ENCODE data around the gene SEMA5A. TPM values are rescaled to one million over a fixed set of nuclear protein-coding genes. Genes with fewer than 3 reads are reported as not detected.

The SEMA5A gene
- total RNA-seq, 1 experiment from 2014 or later = 34.3 TPM

DNA sequence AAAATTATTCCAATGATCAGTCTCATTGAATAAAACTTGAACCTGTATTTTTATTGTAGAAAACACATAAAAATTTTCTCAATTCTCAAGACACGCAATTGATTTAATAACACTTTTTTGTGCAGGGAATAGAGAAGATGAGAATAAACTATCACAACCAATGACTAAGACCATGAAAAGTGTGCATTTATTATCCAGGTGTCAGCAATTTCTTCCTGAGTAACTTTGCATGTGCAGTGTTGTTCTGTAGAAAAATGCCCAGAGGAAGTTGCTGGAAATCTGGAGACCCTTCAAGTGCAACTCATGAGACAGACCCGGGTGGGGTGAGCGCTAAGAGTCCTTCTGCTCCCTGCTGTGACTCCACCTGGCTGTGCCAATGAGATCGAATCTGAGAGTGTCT, 405.7 kb downstream of the SEMA5A start:
- H3K4me1 ChIP-seq = no peaks in the 10 kb centered on the region
- intact Hi-C loops (cut with micrococcal nuclease; ENCODE audit: unreplicated experiment) = no loop called here
- ChIA-PET CTCF (no interaction called here), POLR2A (no interaction called here)
- H3K27me3 Mint-ChIP-seq (ENCODE audit: insufficient read depth, unreplicated experiment) = no peaks in the 10 kb centered on the region
- H3K36me3 Mint-ChIP-seq (ENCODE audit: insufficient read depth, unreplicated experiment) = peaks cover 10% of the 10 kb centered on the region
- no TSS peak for BruUV-seq (replicated peaks)
- H3K36me3 ChIP-seq (ENCODE audit: control insufficient read depth, insufficient read depth, low read length) = no peaks in the 10 kb centered on the region
- H3K4me3 ChIP-seq (ENCODE audit: low read depth, low read length) = no peak overlapping the region
- no peak overlapping the region for H3K4me3 Mint-ChIP-seq (ENCODE audit: unreplicated experiment)
- TF ChIP-seq, protein P1, sequence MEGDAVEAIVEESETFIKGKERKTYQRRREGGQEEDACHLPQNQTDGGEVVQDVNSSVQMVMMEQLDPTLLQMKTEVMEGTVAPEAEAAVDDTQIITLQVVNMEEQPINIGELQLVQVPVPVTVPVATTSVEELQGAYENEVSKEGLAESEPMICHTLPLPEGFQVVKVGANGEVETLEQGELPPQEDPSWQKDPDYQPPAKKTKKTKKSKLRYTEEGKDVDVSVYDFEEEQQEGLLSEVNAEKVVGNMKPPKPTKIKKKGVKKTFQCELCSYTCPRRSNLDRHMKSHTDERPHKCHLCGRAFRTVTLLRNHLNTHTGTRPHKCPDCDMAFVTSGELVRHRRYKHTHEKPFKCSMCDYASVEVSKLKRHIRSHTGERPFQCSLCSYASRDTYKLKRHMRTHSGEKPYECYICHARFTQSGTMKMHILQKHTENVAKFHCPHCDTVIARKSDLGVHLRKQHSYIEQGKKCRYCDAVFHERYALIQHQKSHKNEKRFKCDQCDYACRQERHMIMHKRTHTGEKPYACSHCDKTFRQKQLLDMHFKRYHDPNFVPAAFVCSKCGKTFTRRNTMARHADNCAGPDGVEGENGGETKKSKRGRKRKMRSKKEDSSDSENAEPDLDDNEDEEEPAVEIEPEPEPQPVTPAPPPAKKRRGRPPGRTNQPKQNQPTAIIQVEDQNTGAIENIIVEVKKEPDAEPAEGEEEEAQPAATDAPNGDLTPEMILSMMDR (IDR thresholded peaks at IDR 0.05; ENCODE audit: insufficient read depth in 1 of 2, low read depth in 1 of 2, low read length in 1 of 2, severe bottlenecking in 1 of 2, unreplicated experiment in 1 of 2) = no peak
- H3K9me3 Mint-ChIP-seq (ENCODE audit: unreplicated experiment) = no peaks in the 10 kb centered on the region
- H3K27me3 ChIP-seq (replicated peaks; ENCODE audit: control insufficient read depth, insufficient read depth, low read length) = no peaks in the 10 kb centered on the region
- H3K27ac Mint-ChIP-seq (ENCODE audit: unreplicated experiment) = no peak overlapping the region
- no peak for DNase-seq
- no peaks in the 10 kb centered on the region for H3K9me3 ChIP-seq
- no peaks in the 10 kb centered on the region for H3K4me1 Mint-ChIP-seq (ENCODE audit: low read depth, unreplicated experiment)

DNA sequence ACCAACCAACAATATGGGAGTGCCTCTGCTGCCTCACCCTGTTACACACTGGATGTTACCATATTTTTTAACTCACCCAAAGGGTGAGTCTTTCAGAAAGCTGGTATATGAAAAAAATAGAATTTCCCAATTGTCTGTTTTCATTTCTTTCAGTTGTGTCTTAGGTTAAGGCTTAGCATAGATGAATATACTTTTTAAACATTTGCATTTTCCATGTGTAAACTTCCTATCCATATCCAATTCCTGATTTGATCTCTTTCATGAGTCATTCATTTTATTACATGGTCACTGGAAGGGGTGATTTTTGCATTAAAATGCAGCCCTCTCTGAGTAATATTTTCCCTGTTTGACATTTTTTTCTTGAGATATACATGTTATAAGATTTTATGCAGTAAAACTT, 406.5 kb downstream of the SEMA5A start:
- no peaks in the 10 kb centered on the region for H3K4me1 ChIP-seq
- no peaks in the 10 kb centered on the region for H3K36me3 ChIP-seq (ENCODE audit: control insufficient read depth, insufficient read depth, low read length)
- H3K27ac Mint-ChIP-seq (ENCODE audit: unreplicated experiment) = no peak overlapping the region
- DNase-seq = no peak
- H3K9me3 Mint-ChIP-seq (ENCODE audit: unreplicated experiment) = no peaks in the 10 kb centered on the region
- ChIA-PET POLR2A (no interaction called here), CTCF (no interaction called here)
- TF ChIP-seq, protein P1 (IDR thresholded peaks at IDR 0.05; ENCODE audit: insufficient read depth in 1 of 2, low read depth in 1 of 2, low read length in 1 of 2, severe bottlenecking in 1 of 2, unreplicated experiment in 1 of 2) = no peak
- no peaks in the 10 kb centered on the region for H3K4me1 Mint-ChIP-seq (ENCODE audit: low read depth, unreplicated experiment)
- intact Hi-C loops (cut with micrococcal nuclease; ENCODE audit: unreplicated experiment) = no loop called here
- peaks cover 11% of the 10 kb centered on the region for H3K36me3 Mint-ChIP-seq (ENCODE audit: insufficient read depth, unreplicated experiment)
- H3K9me3 ChIP-seq = no peaks in the 10 kb centered on the region
- no peaks in the 10 kb centered on the region for H3K27me3 ChIP-seq (replicated peaks; ENCODE audit: control insufficient read depth, insufficient read depth, low read length)
- H3K4me3 ChIP-seq (ENCODE audit: low read depth, low read length) = no peak overlapping the region
- H3K4me3 Mint-ChIP-seq (ENCODE audit: unreplicated experiment) = no peak overlapping the region
- BruUV-seq (replicated peaks) = no TSS peak
- no peaks in the 10 kb centered on the region for H3K27me3 Mint-ChIP-seq (ENCODE audit: insufficient read depth, unreplicated experiment)

DNA sequence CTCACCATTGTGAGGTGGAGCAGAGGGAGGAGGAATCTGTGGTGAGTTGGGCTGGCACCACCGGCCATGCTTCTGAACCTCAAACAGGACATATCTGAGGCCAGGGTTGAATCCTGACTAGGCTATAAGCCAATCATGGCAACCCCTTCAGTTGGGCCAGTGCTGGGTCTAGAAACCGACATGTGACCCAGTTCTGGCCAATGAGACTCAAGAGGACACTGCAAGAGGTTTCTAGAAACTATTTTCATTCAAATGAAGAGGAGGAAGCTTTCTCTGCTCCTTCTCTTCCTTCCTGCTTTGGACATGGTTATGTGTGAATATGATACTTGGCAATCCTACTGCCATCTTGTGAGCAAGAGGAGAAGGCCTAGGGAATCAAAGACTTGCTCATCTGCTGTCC, 417.7 kb downstream of the SEMA5A start:
- peaks cover 14% of the 10 kb centered on the region for H3K36me3 Mint-ChIP-seq (ENCODE audit: insufficient read depth, unreplicated experiment)
- intact Hi-C loops (cut with micrococcal nuclease; ENCODE audit: unreplicated experiment) = no loop called here
- no TSS peak for BruUV-seq (replicated peaks)
- H3K4me3 ChIP-seq (ENCODE audit: low read depth, low read length) = no peak overlapping the region
- no peak overlapping the region for H3K4me3 Mint-ChIP-seq (ENCODE audit: unreplicated experiment)
- POLR2A ChIA-PET = no interaction called here
- no peaks in the 10 kb centered on the region for H3K9me3 Mint-ChIP-seq (ENCODE audit: unreplicated experiment)
- TF ChIP-seq, protein P1 (IDR thresholded peaks at IDR 0.05; ENCODE audit: insufficient read depth in 1 of 2, low read depth in 1 of 2, low read length in 1 of 2, severe bottlenecking in 1 of 2, unreplicated experiment in 1 of 2) = no peak
- H3K27me3 Mint-ChIP-seq (ENCODE audit: insufficient read depth, unreplicated experiment) = no peaks in the 10 kb centered on the region
- peaks cover 6% of the 10 kb centered on the region for H3K4me1 Mint-ChIP-seq (ENCODE audit: low read depth, unreplicated experiment)
- H3K27me3 ChIP-seq (replicated peaks; ENCODE audit: control insufficient read depth, insufficient read depth, low read length) = no peaks in the 10 kb centered on the region
- CTCF ChIA-PET = no interaction called here
- H3K27ac Mint-ChIP-seq (ENCODE audit: unreplicated experiment) = no peak overlapping the region
- H3K4me1 ChIP-seq = no peaks in the 10 kb centered on the region
- H3K9me3 ChIP-seq = no peaks in the 10 kb centered on the region
- H3K36me3 ChIP-seq (ENCODE audit: control insufficient read depth, insufficient read depth, low read length) = no peaks in the 10 kb centered on the region
- DNase-seq = no peak
